ENCODE data around the gene CFHR2.
A peak's percentile ranks its signal among the peaks of the same experiment; 100 is the strongest.
"Not testable (repeated sequence)": the region's sequence is repeated elsewhere in the genome, so short reads cannot be mapped to it uniquely, and the experiment has no call there.

The CFHR2 gene

DNA sequence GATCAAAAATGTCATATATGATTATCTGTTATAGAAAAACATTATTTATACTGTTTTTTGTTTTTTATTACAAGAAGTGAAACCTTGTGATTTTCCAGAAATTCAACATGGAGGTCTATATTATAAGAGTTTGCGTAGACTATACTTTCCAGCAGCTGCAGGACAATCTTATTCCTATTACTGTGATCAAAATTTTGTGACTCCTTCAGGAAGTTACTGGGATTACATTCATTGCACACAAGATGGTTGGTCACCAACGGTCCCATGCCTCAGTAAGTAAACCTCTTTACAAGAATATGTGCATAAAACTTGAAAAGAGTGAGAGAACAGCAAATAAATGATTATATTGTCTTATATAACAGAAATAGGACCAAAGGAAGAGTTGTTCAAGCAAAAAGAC lies 41.2 kb upstream of the CFHR2 start:
- no peak for ATAC-seq
- TF ChIP-seq ZFP30 (CRISPR knock-in tag; IDR thresholded peaks at IDR 0.05): no peak
- TF ChIP-seq ARNTL (CRISPR knock-in tag; IDR thresholded peaks at IDR 0.05; ENCODE audit: borderline replicate concordance, low read depth): no peak
- no peak for TF ChIP-seq TOX (CRISPR knock-in tag; IDR thresholded peaks at IDR 0.05; ENCODE audit: borderline replicate concordance)
- TF ChIP-seq BACH2 (CRISPR knock-in tag; IDR thresholded peaks at IDR 0.05; ENCODE audit: borderline replicate concordance): no peak
- TF ChIP-seq ZNF565 (CRISPR knock-in tag; conservative IDR thresholded peaks at IDR 0.05; ENCODE audit: low read depth): no peak
- no peak for TF ChIP-seq ZFP3 (CRISPR knock-in tag; IDR thresholded peaks at IDR 0.05)
- no peak for TF ChIP-seq CSDC2 (CRISPR knock-in tag; IDR thresholded peaks at IDR 0.05)
- no peak for TF ChIP-seq ESRRG (CRISPR knock-in tag; IDR thresholded peaks at IDR 0.05)
- TF ChIP-seq PPARA (CRISPR knock-in tag; IDR thresholded peaks at IDR 0.05; ENCODE audit: borderline replicate concordance): no peak
- TF ChIP-seq RARB (CRISPR knock-in tag; IDR thresholded peaks at IDR 0.05): no peak
- TF ChIP-seq ISL1 (CRISPR knock-in tag; IDR thresholded peaks at IDR 0.05): no peak
- TF ChIP-seq, protein P1, sequence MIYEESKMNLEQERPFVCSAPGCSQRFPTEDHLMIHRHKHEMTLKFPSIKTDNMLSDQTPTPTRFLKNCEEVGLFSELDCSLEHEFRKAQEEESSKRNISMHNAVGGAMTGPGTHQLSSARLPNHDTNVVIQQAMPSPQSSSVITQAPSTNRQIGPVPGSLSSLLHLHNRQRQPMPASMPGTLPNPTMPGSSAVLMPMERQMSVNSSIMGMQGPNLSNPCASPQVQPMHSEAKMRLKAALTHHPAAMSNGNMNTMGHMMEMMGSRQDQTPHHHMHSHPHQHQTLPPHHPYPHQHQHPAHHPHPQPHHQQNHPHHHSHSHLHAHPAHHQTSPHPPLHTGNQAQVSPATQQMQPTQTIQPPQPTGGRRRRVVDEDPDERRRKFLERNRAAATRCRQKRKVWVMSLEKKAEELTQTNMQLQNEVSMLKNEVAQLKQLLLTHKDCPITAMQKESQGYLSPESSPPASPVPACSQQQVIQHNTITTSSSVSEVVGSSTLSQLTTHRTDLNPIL (CRISPR knock-in tag; IDR thresholded peaks at IDR 0.05; ENCODE audit: low read depth): no peak
- TF ChIP-seq, protein P2, sequence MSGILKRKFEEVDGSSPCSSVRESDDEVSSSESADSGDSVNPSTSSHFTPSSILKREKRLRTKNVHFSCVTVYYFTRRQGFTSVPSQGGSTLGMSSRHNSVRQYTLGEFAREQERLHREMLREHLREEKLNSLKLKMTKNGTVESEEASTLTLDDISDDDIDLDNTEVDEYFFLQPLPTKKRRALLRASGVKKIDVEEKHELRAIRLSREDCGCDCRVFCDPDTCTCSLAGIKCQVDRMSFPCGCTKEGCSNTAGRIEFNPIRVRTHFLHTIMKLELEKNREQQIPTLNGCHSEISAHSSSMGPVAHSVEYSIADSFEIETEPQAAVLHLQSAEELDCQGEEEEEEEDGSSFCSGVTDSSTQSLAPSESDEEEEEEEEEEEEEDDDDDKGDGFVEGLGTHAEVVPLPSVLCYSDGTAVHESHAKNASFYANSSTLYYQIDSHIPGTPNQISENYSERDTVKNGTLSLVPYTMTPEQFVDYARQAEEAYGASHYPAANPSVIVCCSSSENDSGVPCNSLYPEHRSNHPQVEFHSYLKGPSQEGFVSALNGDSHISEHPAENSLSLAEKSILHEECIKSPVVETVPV (CRISPR knock-in tag; IDR thresholded peaks at IDR 0.05): no peak
- TF ChIP-seq TCF4 (CRISPR knock-in tag; IDR thresholded peaks at IDR 0.05; ENCODE audit: borderline replicate concordance): no peak

DNA sequence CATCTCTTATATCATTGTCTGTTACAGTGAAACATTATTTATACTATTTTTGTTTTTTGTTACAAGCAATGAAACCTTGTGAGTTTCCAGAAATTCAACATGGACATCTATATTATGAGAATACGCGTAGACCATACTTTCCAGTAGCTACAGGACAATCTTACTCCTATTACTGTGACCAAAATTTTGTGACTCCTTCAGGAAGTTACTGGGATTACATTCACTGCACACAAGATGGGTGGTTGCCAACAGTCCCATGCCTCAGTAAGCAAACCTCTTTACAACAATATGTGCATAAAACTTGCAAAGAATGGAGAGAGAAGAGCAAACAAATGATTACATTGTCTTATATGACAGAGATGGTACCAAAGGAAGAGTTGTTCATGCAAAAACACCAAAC lies 33.3 kb upstream of the CFHR2 start:
- TF ChIP-seq ZNF70 (CRISPR knock-in tag; IDR thresholded peaks at IDR 0.05) (no peak), ZFP30 (CRISPR knock-in tag; IDR thresholded peaks at IDR 0.05) (no peak), ESRRG (CRISPR knock-in tag; IDR thresholded peaks at IDR 0.05) (no peak), ZNF8 (CRISPR knock-in tag; IDR thresholded peaks at IDR 0.05) (no peak), BACH2 (CRISPR knock-in tag; IDR thresholded peaks at IDR 0.05; ENCODE audit: borderline replicate concordance) (no peak), GLIS3 (CRISPR knock-in tag; IDR thresholded peaks at IDR 0.05) (no peak), ISL1 (CRISPR knock-in tag; IDR thresholded peaks at IDR 0.05) (no peak), TCF4 (CRISPR knock-in tag; IDR thresholded peaks at IDR 0.05; ENCODE audit: borderline replicate concordance) (no peak), ARNTL (CRISPR knock-in tag; IDR thresholded peaks at IDR 0.05; ENCODE audit: borderline replicate concordance, low read depth) (no peak), RARB (CRISPR knock-in tag; IDR thresholded peaks at IDR 0.05) (no peak), CSDC2 (CRISPR knock-in tag; IDR thresholded peaks at IDR 0.05) (no peak), ZFP3 (CRISPR knock-in tag; IDR thresholded peaks at IDR 0.05) (no peak), ZC3H10 (CRISPR knock-in tag; IDR thresholded peaks at IDR 0.05) (no peak), PPARA (CRISPR knock-in tag; IDR thresholded peaks at IDR 0.05; ENCODE audit: borderline replicate concordance) (no peak), OSR1 (CRISPR knock-in tag; IDR thresholded peaks at IDR 0.05) (no peak)
- TF ChIP-seq, protein P2 (CRISPR knock-in tag; IDR thresholded peaks at IDR 0.05): no peak
- TF ChIP-seq, protein P3, sequence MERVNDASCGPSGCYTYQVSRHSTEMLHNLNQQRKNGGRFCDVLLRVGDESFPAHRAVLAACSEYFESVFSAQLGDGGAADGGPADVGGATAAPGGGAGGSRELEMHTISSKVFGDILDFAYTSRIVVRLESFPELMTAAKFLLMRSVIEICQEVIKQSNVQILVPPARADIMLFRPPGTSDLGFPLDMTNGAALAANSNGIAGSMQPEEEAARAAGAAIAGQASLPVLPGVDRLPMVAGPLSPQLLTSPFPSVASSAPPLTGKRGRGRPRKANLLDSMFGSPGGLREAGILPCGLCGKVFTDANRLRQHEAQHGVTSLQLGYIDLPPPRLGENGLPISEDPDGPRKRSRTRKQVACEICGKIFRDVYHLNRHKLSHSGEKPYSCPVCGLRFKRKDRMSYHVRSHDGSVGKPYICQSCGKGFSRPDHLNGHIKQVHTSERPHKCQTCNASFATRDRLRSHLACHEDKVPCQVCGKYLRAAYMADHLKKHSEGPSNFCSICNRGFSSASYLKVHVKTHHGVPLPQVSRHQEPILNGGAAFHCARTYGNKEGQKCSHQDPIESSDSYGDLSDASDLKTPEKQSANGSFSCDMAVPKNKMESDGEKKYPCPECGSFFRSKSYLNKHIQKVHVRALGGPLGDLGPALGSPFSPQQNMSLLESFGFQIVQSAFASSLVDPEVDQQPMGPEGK (CRISPR knock-in tag; IDR thresholded peaks at IDR 0.05; ENCODE audit: borderline replicate concordance): no peak
- TF ChIP-seq, protein P1 (CRISPR knock-in tag; IDR thresholded peaks at IDR 0.05; ENCODE audit: low read depth): no peak
- TF ChIP-seq, protein P4, sequence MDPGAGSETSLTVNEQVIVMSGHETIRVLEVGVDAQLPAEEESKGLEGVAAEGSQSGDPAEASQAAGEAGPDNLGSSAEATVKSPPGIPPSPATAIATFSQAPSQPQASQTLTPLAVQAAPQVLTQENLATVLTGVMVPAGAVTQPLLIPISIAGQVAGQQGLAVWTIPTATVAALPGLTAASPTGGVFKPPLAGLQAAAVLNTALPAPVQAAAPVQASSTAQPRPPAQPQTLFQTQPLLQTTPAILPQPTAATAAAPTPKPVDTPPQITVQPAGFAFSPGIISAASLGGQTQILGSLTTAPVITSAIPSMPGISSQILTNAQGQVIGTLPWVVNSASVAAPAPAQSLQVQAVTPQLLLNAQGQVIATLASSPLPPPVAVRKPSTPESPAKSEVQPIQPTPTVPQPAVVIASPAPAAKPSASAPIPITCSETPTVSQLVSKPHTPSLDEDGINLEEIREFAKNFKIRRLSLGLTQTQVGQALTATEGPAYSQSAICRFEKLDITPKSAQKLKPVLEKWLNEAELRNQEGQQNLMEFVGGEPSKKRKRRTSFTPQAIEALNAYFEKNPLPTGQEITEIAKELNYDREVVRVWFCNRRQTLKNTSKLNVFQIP (CRISPR knock-in tag; IDR thresholded peaks at IDR 0.05; ENCODE audit: borderline replicate concordance, low read depth): no peak
- ATAC-seq: no peak

DNA sequence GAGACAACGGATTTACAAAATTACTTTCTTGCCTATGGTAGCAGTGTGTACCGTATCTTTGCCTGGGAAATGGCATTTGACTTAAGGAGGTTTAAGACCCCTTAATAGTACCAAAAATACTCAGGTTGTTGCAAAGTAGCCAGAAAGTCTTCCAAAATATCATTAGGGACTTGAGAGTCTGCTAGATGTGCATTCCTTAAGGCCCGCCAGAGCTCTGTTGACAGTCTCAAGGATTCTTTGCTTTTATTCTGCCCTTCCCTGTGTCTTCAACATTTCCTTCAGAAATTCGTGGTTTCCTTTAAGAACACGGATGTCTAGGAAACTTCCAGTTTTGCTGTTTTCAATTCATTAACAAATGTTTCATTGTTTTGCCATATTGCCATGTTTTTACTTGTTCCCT lies 31.3 kb upstream of the CFHR2 start:
- ATAC-seq: not testable (repeated sequence)

DNA sequence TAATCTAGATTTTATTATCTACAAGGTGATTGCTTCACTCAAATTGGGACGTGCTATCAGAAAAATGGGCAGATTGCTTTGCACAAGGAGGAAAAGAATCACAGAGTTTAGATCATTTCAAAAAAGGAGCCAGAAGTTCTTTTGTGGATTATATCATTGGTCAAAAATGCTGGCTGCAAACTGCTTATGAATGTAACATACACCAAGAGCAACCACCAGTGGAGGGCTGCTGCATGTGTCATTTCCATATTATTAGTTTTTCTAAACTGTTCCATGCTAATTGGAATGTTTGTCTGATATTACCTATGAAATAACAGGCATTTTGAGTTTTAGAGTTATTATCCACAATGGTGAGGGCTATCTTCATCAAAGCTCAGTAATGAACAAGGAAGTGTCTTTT lies 16.7 kb upstream of the CFHR2 start:
- peak; percentile 84 for ATAC-seq

DNA sequence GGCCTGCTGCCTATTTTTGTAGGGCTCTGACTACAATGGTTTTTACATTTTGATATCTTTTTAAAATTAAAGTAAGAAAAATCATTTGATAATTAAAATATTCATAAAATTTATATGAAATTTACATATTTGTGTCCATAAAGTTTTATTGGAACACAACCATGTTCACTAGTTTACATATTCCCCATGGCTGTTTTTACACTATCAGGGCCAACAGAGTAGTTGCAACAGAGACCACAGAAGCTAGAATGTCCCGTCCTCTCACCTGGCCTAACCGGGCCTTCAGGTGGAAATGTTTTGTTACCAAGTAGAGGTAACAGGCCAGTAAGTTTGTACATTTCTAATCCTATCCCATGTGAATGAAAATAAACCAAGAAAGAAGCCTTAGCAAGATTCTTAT lies 10.7 kb upstream of the CFHR2 start:
- not testable (repeated sequence) for ATAC-seq

Measured in SK-N-SH treated with all-trans-retinoic acid at 6 μM for 48 hours (cell line).